ENCODE data around the gene TBX3.

GRCh38 chr12:114627393-114627792 is 56.6 kb downstream of the TBX3 start:
- no peak for TF ChIP-seq CTCF (IDR thresholded peaks at IDR 0.05; ENCODE audit: insufficient read depth, low read depth, low read length)
- no peak for TF ChIP-seq EZH2 (IDR thresholded peaks at IDR 0.05; ENCODE audit: insufficient read depth, low read length)
